DOHH2 (cell line): ENCODE measurements around the gene LMNB1.

Experiments
- H3F3A ChIP-seq: fragments of 200-600 bp; sonication (generic), shearing (Covaris generic); 2 replicates; pipeline ENCODE4 v1.6.0; 2016; ENCODE audit warnings: antibody characterized with exemption, mild to moderate bottlenecking; ENCODE audit not compliant: control insufficient read depth, insufficient read depth
- H3K27ac ChIP-seq: fragments of 200-600 bp; sonication (generic); 2 replicates; pipeline ENCODE4 v1.5.1; 2014; ENCODE audit warnings: low read depth, mild to moderate bottlenecking, low read length, moderate library complexity
- H3K27me3 ChIP-seq: fragments of 200-600 bp; sonication (generic); 2 replicates; pipeline ENCODE4 v1.6.1; 2014; ENCODE audit warnings: mild to moderate bottlenecking, low read length, mixed read lengths; ENCODE audit not compliant: control insufficient read depth
- H3K36me3 ChIP-seq: fragments of 200-600 bp; sonication (generic); 2 replicates; pipeline ENCODE4 v1.6.1; 2014; ENCODE audit warnings: mild to moderate bottlenecking, low read length, moderate library complexity, mixed read lengths; ENCODE audit not compliant: control insufficient read depth
- H3K4me1 ChIP-seq: fragments of 200-600 bp; sonication (generic); 2 replicates; pipeline ENCODE4 v1.6.1; 2014; ENCODE audit warnings: mild to moderate bottlenecking, low read length, mixed read lengths; ENCODE audit not compliant: control insufficient read depth
- H3K4me2 ChIP-seq: fragments of 200-600 bp; sonication (generic); 2 replicates; pipeline ENCODE4 v1.6.0; 2014; ENCODE audit warnings: mild to moderate bottlenecking, low read length, moderate library complexity
- H3K4me3 ChIP-seq: fragments of 200-600 bp; sonication (generic); 2 replicates; pipeline ENCODE4 v1.5.1; 2014; ENCODE audit warnings: mild to moderate bottlenecking, low read length, mixed read lengths
- H3K79me2 ChIP-seq: fragments of 200-600 bp; sonication (generic); 2 replicates; pipeline ENCODE4 v1.6.1; 2014; ENCODE audit warnings: mild to moderate bottlenecking, low read length, mixed read lengths; ENCODE audit not compliant: control insufficient read depth
- H3K9me2 ChIP-seq: fragments of 200-600 bp; sonication (generic); replicated peaks from 2 replicates; pipeline ENCODE4 v1.6.1; 2014; ENCODE audit warnings: mild to moderate bottlenecking, low read length, mixed read lengths; ENCODE audit not compliant: control insufficient read depth
- H3K9me3 ChIP-seq: fragments of 200-600 bp; sonication (generic); 2 replicates; pipeline ENCODE4 v1.6.1; 2014; ENCODE audit warnings: antibody characterized with exemption, low read length, mixed read lengths; ENCODE audit not compliant: control insufficient read depth, insufficient read depth
- H4K20me1 ChIP-seq: fragments of 200-600 bp; sonication (generic); 2 replicates; pipeline ENCODE4 v1.6.0; 2014; ENCODE audit warnings: low read depth, mild to moderate bottlenecking, antibody characterized with exemption, low read length, moderate library complexity; ENCODE audit not compliant: control insufficient read depth, insufficient read depth
- EZH2phosphoT487 ChIP-seq: fragments of 200-600 bp; sonication (generic); IDR thresholded peaks from 2 replicates; pipeline ENCODE4 v1.6.1; 2017; ENCODE audit warnings: borderline replicate concordance, mild to moderate bottlenecking, antibody characterized with exemption, low read length, moderate library complexity, mixed read lengths
- TF ChIP-seq, protein P1 (sequence below): fragments of 200-600 bp; sonication (generic); IDR thresholded peaks from one replicate; pipeline ENCODE4 v1.5.1; 2014; ENCODE audit warnings: antibody characterized with exemption, mild to moderate bottlenecking, low read depth, low read length; ENCODE audit not compliant: poor library complexity, severe bottlenecking

LMNB1 gene

DNA sequence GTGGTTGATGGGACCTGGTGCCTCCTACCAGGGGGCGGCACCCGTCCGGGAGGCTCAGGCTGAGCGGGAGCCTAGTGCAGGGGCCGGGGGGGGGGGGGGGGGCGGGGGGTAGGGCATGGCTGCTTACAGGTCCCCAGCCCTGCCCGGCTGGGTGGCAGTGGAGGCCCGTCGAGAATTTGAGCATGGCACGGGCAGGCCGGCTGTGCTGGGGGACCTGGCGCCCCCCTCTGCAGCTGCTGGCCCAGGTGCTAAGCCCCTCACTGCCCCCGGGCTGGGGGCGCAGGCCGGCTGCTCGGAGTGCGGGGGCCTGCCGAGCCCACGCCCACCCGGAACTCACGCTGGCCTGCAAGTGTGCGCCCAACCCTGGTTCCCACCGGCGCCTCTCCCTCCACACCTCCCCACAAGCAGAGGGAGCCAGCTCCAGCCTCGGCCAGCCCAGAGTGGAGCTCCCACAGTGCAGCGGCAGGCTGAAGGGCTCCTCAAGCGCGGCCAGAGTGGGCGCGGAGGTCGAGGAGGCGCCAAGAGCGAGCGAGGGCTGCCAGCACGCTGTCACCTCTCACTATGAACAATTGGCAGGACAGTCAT is 77.7 kb downstream of the LMNB1 start:
- H3K9me2 ChIP-seq, result no peaks in the 10 kb centered on the region
- TF ChIP-seq, protein P1, sequence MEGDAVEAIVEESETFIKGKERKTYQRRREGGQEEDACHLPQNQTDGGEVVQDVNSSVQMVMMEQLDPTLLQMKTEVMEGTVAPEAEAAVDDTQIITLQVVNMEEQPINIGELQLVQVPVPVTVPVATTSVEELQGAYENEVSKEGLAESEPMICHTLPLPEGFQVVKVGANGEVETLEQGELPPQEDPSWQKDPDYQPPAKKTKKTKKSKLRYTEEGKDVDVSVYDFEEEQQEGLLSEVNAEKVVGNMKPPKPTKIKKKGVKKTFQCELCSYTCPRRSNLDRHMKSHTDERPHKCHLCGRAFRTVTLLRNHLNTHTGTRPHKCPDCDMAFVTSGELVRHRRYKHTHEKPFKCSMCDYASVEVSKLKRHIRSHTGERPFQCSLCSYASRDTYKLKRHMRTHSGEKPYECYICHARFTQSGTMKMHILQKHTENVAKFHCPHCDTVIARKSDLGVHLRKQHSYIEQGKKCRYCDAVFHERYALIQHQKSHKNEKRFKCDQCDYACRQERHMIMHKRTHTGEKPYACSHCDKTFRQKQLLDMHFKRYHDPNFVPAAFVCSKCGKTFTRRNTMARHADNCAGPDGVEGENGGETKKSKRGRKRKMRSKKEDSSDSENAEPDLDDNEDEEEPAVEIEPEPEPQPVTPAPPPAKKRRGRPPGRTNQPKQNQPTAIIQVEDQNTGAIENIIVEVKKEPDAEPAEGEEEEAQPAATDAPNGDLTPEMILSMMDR, result no peak
- TF ChIP-seq EZH2phosphoT487, result no peak
- no peaks in the 10 kb centered on the region for H4K20me1 ChIP-seq
- no peaks in the 10 kb centered on the region for H3K27me3 ChIP-seq
- H3F3A ChIP-seq, result no peaks in the 10 kb centered on the region
- peaks cover 17% of the 10 kb centered on the region for H3K36me3 ChIP-seq
- H3K4me3 ChIP-seq, result no peak overlapping the region
- H3K4me1 ChIP-seq, result peaks cover 21% of the 10 kb centered on the region
- no peaks in the 10 kb centered on the region for H3K79me2 ChIP-seq
- H3K27ac ChIP-seq, result no peak overlapping the region
- H3K9me3 ChIP-seq, result no peaks in the 10 kb centered on the region
- no peak overlapping the region for H3K4me2 ChIP-seq

DNA sequence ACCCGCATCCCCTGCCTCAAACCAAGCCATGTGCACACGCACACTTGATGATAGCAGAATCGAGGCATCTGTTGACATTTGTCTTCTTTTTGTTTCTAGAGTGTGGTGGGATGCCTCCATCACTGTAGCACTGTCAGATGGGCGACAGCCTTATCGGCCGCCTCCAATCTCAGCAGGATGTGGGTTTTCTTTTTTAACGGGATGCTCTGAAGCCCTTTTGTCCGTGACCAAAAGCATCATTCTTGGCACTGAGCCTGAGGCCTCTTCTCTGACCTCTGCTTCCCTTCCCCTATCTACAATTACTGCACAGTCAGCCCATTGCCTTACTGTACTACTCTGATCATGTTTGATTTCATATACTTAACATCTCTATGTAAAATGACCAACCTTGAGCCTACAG is 78.3 kb downstream of the LMNB1 start:
- Histone ChIP-seq H3F3A (no peaks in the 10 kb centered on the region), H3K4me2 (no peak overlapping the region), H3K4me3 (no peak overlapping the region), H3K9me2 (no peaks in the 10 kb centered on the region), H3K9me3 (no peaks in the 10 kb centered on the region), H4K20me1 (no peaks in the 10 kb centered on the region), H3K27ac (no peak overlapping the region), H3K27me3 (no peaks in the 10 kb centered on the region), H3K4me1 (peaks cover 26% of the 10 kb centered on the region), H3K79me2 (no peaks in the 10 kb centered on the region), H3K36me3 (peaks cover 17% of the 10 kb centered on the region)
- TF ChIP-seq, protein P1, result no peak
- no peak for TF ChIP-seq EZH2phosphoT487

DNA sequence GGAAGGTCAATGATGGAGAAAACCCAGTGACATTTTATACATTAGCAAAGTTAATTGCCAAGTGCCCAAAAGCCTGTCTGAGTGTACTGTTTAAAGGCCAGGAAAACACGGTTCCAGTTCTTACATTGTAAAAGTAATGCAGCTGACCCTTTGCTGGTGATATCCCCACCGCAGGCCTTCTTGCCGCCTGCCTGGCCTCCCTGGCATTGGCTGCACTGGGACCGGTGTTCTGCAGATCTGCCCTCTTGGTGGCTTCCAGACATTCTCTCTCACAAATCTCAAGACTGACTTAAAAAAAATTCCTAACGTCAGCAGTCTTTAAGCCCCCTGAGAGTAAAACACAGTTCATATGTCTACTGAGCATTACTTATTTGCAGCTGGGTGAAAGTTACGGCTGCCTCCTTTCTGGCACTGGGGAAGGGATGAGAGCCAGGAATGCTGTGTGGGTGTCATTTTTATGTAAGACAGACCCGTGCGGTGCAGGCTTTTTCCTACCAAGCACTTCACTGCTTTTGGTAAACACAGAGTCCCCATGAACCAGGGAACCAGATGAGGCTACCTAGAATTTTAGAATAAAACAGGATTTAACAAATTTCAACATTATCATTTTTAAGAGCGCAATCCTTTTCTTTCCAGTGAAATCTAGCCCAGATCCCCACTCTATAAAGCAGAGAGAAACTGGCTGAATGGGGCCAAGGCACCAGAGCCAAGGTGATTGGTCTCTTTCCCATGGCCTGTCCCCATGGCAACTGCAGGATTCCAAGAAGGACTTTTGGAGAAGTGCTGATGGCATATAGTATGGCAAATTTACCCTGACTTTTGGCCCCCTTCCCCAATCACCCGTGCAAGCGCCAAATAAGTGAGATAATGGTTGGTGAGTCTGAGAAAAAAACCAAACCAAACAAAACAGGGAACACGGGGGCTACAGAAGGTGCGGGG is 80.8 kb downstream of the LMNB1 start:
- no peaks in the 10 kb centered on the region for H3K9me3 ChIP-seq
- H3K9me2 ChIP-seq, result no peaks in the 10 kb centered on the region
- no peak overlapping the region for H3K27ac ChIP-seq
- no peaks in the 10 kb centered on the region for H3K79me2 ChIP-seq
- H3K36me3 ChIP-seq, result peaks cover 14% of the 10 kb centered on the region; the same call in 1 of the 2 replicates
- H3K4me3 ChIP-seq, result no peak overlapping the region
- no peaks in the 10 kb centered on the region for H3K27me3 ChIP-seq
- H3K4me2 ChIP-seq, result no peak overlapping the region
- peaks cover 14% of the 10 kb centered on the region for H3K4me1 ChIP-seq
- H3F3A ChIP-seq, result no peaks in the 10 kb centered on the region
- TF ChIP-seq, protein P1, result no peak
- no peak for TF ChIP-seq EZH2phosphoT487
- H4K20me1 ChIP-seq, result no peaks in the 10 kb centered on the region; the same call in 1 of the 2 replicates
